ENCODE results near the gene C7orf33. TPM values are rescaled to one million over a fixed set of nuclear protein-coding genes. Genes with fewer than 3 reads are reported as not detected.
A peak's percentile ranks its signal among the peaks of the same experiment; 100 is the strongest.

C7orf33 gene
- total and polyA plus RNA-seq, 3 donors from 2014 or later = 0.19 to 0.24 TPM; not detected in 1

GRCh38 chr7:148623586-148624282 lies 33.2 kb downstream of the C7orf33 start:
- Histone ChIP-seq H3K36me3 (ENCODE audit: low read depth, missing control alignments) (no peaks in the 10 kb centered on the region), H3K4me3 (no peak overlapping the region), H3K27ac (peak overlapping the region; percentile 57 to 76), H3K27me3 (no peaks in the 10 kb centered on the region), H3K4me1 (peaks cover 5% of the 10 kb centered on the region), H3K9me3 (no peaks in the 10 kb centered on the region)
- WGBS, 2 donors = 29 to 36% methylated on average over 10 of the region's 10 CpGs
- intact Hi-C loops (cut with DNase I; ENCODE audit: low total_unique reads) = no loop called here
- DNase-seq = peak; percentile 54
- TF ChIP-seq CTCF (IDR thresholded peaks at IDR 0.05) (no peak), POLR2A (IDR thresholded peaks at IDR 0.05) (no peak)

DNA sequence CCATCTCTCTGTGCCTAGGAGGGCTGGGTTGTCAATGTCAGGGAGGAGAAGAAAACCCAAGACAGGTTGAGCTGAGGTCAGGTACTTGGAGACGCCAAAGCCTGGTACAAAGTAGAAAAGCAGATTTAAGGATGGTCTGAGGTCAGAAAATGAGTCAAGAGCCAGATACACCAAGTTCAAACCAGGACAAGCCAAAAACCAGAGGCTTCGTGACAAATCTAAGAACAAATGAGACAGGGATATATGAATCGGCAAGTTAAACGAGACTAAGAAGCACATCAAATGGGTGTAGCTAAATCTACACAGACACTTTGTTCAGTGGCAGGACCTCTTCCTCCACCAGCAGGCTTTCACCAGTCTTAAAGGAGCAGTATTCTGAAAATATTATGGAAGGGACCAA lies 34.2 kb downstream of the C7orf33 start:
- Histone ChIP-seq H3K4me3 (peak overlapping the region in 1 of 2 donors; percentile 10), H3K27ac (peak overlapping the region; percentile 57 to 76), H3K27me3 (no peaks in the 10 kb centered on the region), H3K9me3 (no peaks in the 10 kb centered on the region), H3K4me1 (peaks cover 5% of the 10 kb centered on the region), H3K36me3 (ENCODE audit: low read depth, missing control alignments) (no peaks in the 10 kb centered on the region)
- no peak for TF ChIP-seq POLR2A (IDR thresholded peaks at IDR 0.05)
- TF ChIP-seq CTCF (IDR thresholded peaks at IDR 0.05) = no peak
- intact Hi-C loops (cut with DNase I; ENCODE audit: low total_unique reads) = no loop called here
- WGBS, 2 donors = 33 to 45% methylated on average over 4 of the region's 4 CpGs
- DNase-seq = no peak

DNA sequence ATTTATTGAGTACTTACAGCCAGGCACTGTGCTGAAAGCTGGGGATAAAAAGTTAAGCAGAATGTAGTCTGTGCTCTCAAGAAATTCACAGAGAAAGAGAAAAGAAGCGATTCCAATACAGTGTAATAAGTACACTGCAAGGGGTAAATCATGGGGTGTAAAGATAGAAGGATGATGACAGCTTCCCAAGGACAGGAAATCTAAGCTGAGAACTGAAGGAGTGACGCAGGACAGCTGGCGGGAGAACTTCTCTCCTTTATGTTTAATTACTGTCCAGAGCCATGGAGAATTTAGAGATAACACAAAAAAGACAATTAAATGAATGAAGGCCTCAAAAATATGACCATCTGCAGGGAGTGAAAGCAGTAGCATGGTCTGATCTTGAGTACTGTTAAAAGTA lies 34.8 kb downstream of the C7orf33 start:
- Histone ChIP-seq H3K9me3 (no peaks in the 10 kb centered on the region), H3K27me3 (no peaks in the 10 kb centered on the region), H3K36me3 (ENCODE audit: low read depth, missing control alignments) (no peaks in the 10 kb centered on the region), H3K4me3 (peak overlapping the region in 1 of 2 donors; percentile 10), H3K4me1 (peaks cover 5% of the 10 kb centered on the region), H3K27ac (peak overlapping the region; percentile 57 to 76)
- WGBS, 2 donors = 48 to 66% methylated on average over 3 of the region's 3 CpGs
- intact Hi-C loops (cut with DNase I; ENCODE audit: low total_unique reads) = no loop called here
- peak; percentile 58 for DNase-seq
- TF ChIP-seq CTCF (IDR thresholded peaks at IDR 0.05) = no peak
- TF ChIP-seq POLR2A (IDR thresholded peaks at IDR 0.05) = no peak

DNA sequence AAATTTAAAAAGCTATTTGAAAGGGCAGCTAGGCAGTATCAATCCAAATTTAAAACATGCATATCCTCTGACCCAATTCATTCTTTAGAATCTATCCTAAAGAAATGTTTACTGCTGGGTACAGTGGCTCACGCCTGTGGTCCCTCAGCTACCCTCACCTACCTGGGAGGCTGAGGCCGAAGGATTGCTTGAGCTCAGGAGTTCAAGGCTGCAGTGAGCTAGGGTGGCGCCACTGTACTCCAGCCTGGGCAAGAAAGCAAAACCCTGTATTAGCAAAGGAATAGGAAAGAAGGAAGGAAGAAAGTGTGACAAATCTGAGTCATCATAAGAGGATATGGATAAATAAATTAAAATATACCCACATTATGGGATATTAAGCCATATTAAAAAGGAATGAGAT lies 36.3 kb downstream of the C7orf33 start:
- H3K4me1 ChIP-seq = no peaks in the 10 kb centered on the region
- H3K27ac ChIP-seq = peak overlapping the region; percentile 57 to 76
- TF ChIP-seq CTCF (IDR thresholded peaks at IDR 0.05) (no peak), POLR2A (IDR thresholded peaks at IDR 0.05) (no peak)
- 69 to 81% methylated on average over 3 of the region's 3 CpGs for WGBS, 2 donors
- no peak overlapping the region for H3K4me3 ChIP-seq
- no peaks in the 10 kb centered on the region for H3K27me3 ChIP-seq
- peak; percentile 27 for DNase-seq
- intact Hi-C loops (cut with DNase I; ENCODE audit: low total_unique reads) = no loop called here
- no peaks in the 10 kb centered on the region for H3K9me3 ChIP-seq
- H3K36me3 ChIP-seq (ENCODE audit: low read depth, missing control alignments) = no peaks in the 10 kb centered on the region

- Histone ChIP-seq H3K9me3 (no peaks in the 10 kb centered on the region), H3K36me3 (ENCODE audit: low read depth, missing control alignments) (no peaks in the 10 kb centered on the region), H3K4me1 (no peaks in the 10 kb centered on the region), H3K27ac (no peak overlapping the region), H3K27me3 (no peaks in the 10 kb centered on the region), H3K4me3 (no peak overlapping the region)
- WGBS, 2 donors = 81 to 87% methylated on average over 7 of the region's 7 CpGs
- DNase-seq = no peak
- intact Hi-C loops (cut with DNase I; ENCODE audit: low total_unique reads) = no loop called here
- TF ChIP-seq POLR2A (IDR thresholded peaks at IDR 0.05) = no peak
- no peak for TF ChIP-seq CTCF (IDR thresholded peaks at IDR 0.05)
Observed at GRCh38 chr7:148628011-148628410, 37.4 kb downstream of the C7orf33 start.

Measured in testis (tissue), 3 donors.